ENCODE data around the gene PRRC2C.
"Not testable (repeated sequence)": the region's sequence is repeated elsewhere in the genome, so short reads cannot be mapped to it uniquely, and the experiment has no call there.

Gene PRRC2C

GRCh38 chr1:171485375-171486047 lies at the start of gene PRRC2C:
TSS of gene PRRC2C (plus strand) at chr1:171485530. CDS start at chr1:171512089, 26,559 bp downstream.
- DNase-seq (ENCODE audit: low spot score) (peak; percentile 94), FAIRE-seq (peak; percentile 94)

- DNase-seq (ENCODE audit: low spot score), result peak; percentile 89
Measured at GRCh38 chr1:171438441-171438840, 46.9 kb upstream of the PRRC2C start.

GRCh38 chr1:171440201-171440600 lies 45.1 kb upstream of the PRRC2C start:
- FAIRE-seq; DNase-seq (ENCODE audit: low spot score): not testable (repeated sequence)

More at GRCh38 chr1:171438441-171438840, 46.9 kb upstream of the PRRC2C start:
- peak; percentile 95 for FAIRE-seq

- peak; percentile 28 for DNase-seq (ENCODE audit: low spot score)
- FAIRE-seq, result peak; percentile 65
Measured at GRCh38 chr1:171441278-171441895, 43.9 kb upstream of the PRRC2C start.

- DNase-seq (ENCODE audit: low spot score), result no peak
- no peak for FAIRE-seq
Measured at GRCh38 chr1:171446386-171446785, 38.9 kb upstream of the PRRC2C start.

- DNase-seq (ENCODE audit: low spot score), result no peak
- FAIRE-seq, result no peak
Measured at GRCh38 chr1:171455967-171456366, 29.4 kb upstream of the PRRC2C start.

- DNase-seq (ENCODE audit: low spot score) (no peak), FAIRE-seq (no peak)
Measured at GRCh38 chr1:171457412-171457811, 27.9 kb upstream of the PRRC2C start.

- no peak for DNase-seq (ENCODE audit: low spot score)
- FAIRE-seq, result no peak
Measured at GRCh38 chr1:171460018-171460620, 25.2 kb upstream of the PRRC2C start.

- no peak for DNase-seq (ENCODE audit: low spot score)
- no peak for FAIRE-seq
Measured at GRCh38 chr1:171467626-171468025, 17.7 kb upstream of the PRRC2C start.

GRCh38 chr1:171468120-171468750 lies 17.1 kb upstream of the PRRC2C start:
- peak; percentile 87 for FAIRE-seq

GRCh38 chr1:171470726-171471125 lies 14.6 kb upstream of the PRRC2C start:
- FAIRE-seq, result no peak
- DNase-seq (ENCODE audit: low spot score), result no peak

More at GRCh38 chr1:171468120-171468750, 17.1 kb upstream of the PRRC2C start:
- DNase-seq (ENCODE audit: low spot score), result peak; percentile 73

GRCh38 chr1:171472183-171472647 lies 13.1 kb upstream of the PRRC2C start:
- FAIRE-seq (peak; percentile 93), DNase-seq (ENCODE audit: low spot score) (peak; percentile 60)

- DNase-seq (ENCODE audit: low spot score) (no peak), FAIRE-seq (no peak)
Measured at GRCh38 chr1:171476829-171477228, 8.5 kb upstream of the PRRC2C start.

GRCh38 chr1:171477804-171478203 lies 7.5 kb upstream of the PRRC2C start:
- DNase-seq (ENCODE audit: low spot score) (no peak), FAIRE-seq (no peak)

GRCh38 chr1:171480035-171480434 lies 5.3 kb upstream of the PRRC2C start:
- FAIRE-seq, result no peak
- DNase-seq (ENCODE audit: low spot score), result no peak

- no peak for FAIRE-seq
Measured at GRCh38 chr1:171484760-171485374, 463 bp upstream of the PRRC2C start.

GRCh38 chr1:171486048-171486519 lies 754 bp downstream of the PRRC2C start:
- FAIRE-seq (peak; percentile 58), DNase-seq (ENCODE audit: low spot score) (peak; percentile 57)

More at GRCh38 chr1:171484760-171485374, 463 bp upstream of the PRRC2C start:
- no peak for DNase-seq (ENCODE audit: low spot score)

GRCh38 chr1:171487038-171487437 lies 1.7 kb downstream of the PRRC2C start:
- FAIRE-seq (no peak), DNase-seq (ENCODE audit: low spot score) (no peak)

GRCh38 chr1:171488190-171488929 lies 3.0 kb downstream of the PRRC2C start:
- no peak for FAIRE-seq
- DNase-seq (ENCODE audit: low spot score), result no peak

- FAIRE-seq (no peak), DNase-seq (ENCODE audit: low spot score) (no peak)
Measured at GRCh38 chr1:171494076-171494475, 8.7 kb downstream of the PRRC2C start.

Data from RCC 7860 (cell line).